Esophagus squamous epithelium (tissue), 5 donors: ENCODE data around the gene PSENEN. TPM values are rescaled to one million over a fixed set of nuclear protein-coding genes. Genes with fewer than 3 reads are reported as not detected.

Source experiments
- DNase-seq: peaks from one replicate; lab custom pipeline; 2025; lab: John Stamatoyannopoulos, UW
- H3K27ac ChIP-seq, 4 donors: fragments of 200-600 bp; sonication (generic); one replicate each; pipeline ENCODE4 v1.5.1; 2016 to 2019; ENCODE audit warnings: mild to moderate bottlenecking in 1 of 4
- H3K27me3 ChIP-seq, 4 donors: fragments of 200-600 bp; sonication (generic); 1 replicate in 3 of 4; 2 replicates in 1 of 4; pipeline versions ENCODE4 v1.5.1 to v1.6.0; 2017 to 2021; ENCODE audit warnings: antibody characterized with exemption in 1 of 4
- H3K36me3 ChIP-seq, 3 donors: fragments of 200-600 bp; sonication (generic); one replicate each; pipeline ENCODE4 v1.5.1; 2016 to 2019
- H3K4me1 ChIP-seq, 3 donors: fragments of 200-600 bp; sonication (generic); one replicate each; pipeline ENCODE4 v1.5.1; 2017 to 2019
- H3K4me3 ChIP-seq, 4 donors: fragments of 200-600 bp; sonication (generic); 1 replicate in 3 of 4; 2 replicates in 1 of 4; pipeline ENCODE4 v1.5.1; 2016 to 2019; ENCODE audit warnings: mild to moderate bottlenecking in 2 of 4, moderate library complexity in 1 of 4
- H3K9me3 ChIP-seq, 3 donors: fragments of 200-600 bp; sonication (generic); one replicate each; pipeline ENCODE4 v1.5.1; 2016 to 2019
- CTCF ChIP-seq, 6 experiments: fragments of 450-650 bp in 4 of 6; fragments of 200-600 bp in 2 of 6; sonication (generic) in 2 of 6; IDR thresholded peaks; one replicate each; pipeline ENCODE4 v1.5.1; 2016 to 2019; ENCODE audit warnings: antibody characterized with exemption in 6 of 6, mild to moderate bottlenecking in 4 of 6, moderate library complexity in 4 of 6
- POLR2A ChIP-seq, 4 donors: fragments of 450-650 bp; IDR thresholded peaks; one replicate each; pipeline ENCODE4 v1.6.1; 2017; ENCODE audit warnings: antibody characterized with exemption in 4 of 4, mild to moderate bottlenecking in 4 of 4, moderate library complexity in 3 of 4
- WGBS, 2 donors: methylation state at CpG; one replicate each; pipeline ENCODE4 v1.1.5; 2018; 5-methylcytosine and 5-hydroxymethylcytosine counted together
- intact Hi-C: fragments of 100-400 bp; cut with DNase I; formaldehyde crosslinking; loops from one replicate; pipeline ENCODE4 v1.15.0; 2022
- total RNA-seq, 4 donors: library from RNA; depleted of rRNA; stranded (reverse); fragments of >200 nt; gene quantifications; one replicate each; pipeline ENCODE4 v1.1.0, GENCODE V29; 2016
- donor health status: DM: yes; HTN: yes; CAD: no.

Gene PSENEN
- total RNA-seq, 4 donors from 2014 or later: 23.3 to 33.9 (median 32.3) TPM

DNA sequence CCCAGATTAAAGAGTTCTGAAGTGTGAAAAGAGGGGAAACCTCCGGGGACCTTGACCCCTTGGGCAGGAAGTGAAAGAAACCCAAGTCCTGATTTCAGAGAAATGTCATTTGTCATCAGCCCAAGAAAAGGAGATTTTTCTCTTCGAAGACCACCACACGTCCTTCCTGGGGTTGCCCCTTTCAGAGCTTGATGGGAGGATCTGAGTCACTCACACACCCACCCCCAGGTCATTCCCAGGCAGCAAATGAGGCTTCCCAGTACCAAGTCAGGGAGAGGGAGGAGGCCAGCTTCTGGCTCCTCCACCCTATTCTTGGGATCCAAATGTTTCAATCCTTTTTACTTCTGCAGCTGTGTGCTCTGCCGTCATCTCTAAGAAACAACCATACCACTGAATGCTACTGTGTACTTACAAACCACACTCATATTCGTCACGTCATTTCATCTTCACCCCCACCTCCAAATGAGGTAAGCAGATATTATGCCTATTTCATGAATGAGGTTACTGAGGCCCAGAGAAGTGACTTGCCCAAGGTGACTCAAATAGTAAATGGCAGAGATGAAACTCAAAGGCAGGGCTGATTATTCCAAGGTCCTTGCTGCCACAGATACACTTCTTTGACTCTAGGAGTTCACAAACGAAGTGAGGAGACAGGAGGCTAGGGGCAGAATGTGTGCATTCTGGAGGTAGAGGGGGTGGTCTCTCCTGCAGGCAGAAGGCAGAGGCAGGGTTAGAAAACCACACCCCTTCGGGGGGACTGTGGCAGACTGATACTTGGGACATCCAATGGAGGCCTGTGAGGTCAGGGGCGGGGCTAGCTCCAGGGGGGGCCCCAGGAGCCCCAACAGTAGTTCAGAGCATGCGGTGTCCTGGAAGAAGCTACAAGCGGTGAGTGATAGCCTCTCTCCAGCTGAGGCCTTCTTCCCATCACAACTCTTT is 32.6 kb upstream of the PSENEN start:
- Histone ChIP-seq H3K9me3 (no peaks in the 10 kb centered on the region), H3K4me1 (peaks cover 12 to 56% (median 13%) of the 10 kb centered on the region in 3 donors), H3K27ac (peak overlapping the region in 2 of 4 donors; percentile 4 to 49), H3K4me3 (peak overlapping the region in 1 of 4 donors; percentile 23), H3K27me3 (no peaks in the 10 kb centered on the region), H3K36me3 (no peaks in the 10 kb centered on the region)
- no peak for DNase-seq
- WGBS, 2 donors: 67 to 78% methylated on average over 10 to 11 of the region's 11 CpGs
- TF ChIP-seq POLR2A (IDR thresholded peaks at IDR 0.05) (no peak), CTCF (IDR thresholded peaks at IDR 0.05) (no peak)
- intact Hi-C loops: loop anchor here (10.0 kb wide), 1 partner anchor 168 kb away; the partner anchor contains the start of gene TMEM147

GRCh38 chr19:35713506-35713850 is 32.0 kb upstream of the PSENEN start:
- 57 to 63% methylated on average over 2 of the region's 2 CpGs for WGBS, 2 donors
- Histone ChIP-seq H3K9me3 (no peaks in the 10 kb centered on the region), H3K36me3 (no peaks in the 10 kb centered on the region), H3K27me3 (no peaks in the 10 kb centered on the region), H3K27ac (peak overlapping the region in 2 of 4 donors; percentile 2 to 4), H3K4me1 (peaks cover 12 to 51% (median 13%) of the 10 kb centered on the region in 3 donors), H3K4me3 (peak overlapping the region in 1 of 4 donors; percentile 23)
- TF ChIP-seq POLR2A (IDR thresholded peaks at IDR 0.05) (no peak), CTCF (IDR thresholded peaks at IDR 0.05) (no peak)
- intact Hi-C loops: loop anchor here (10.0 kb wide), 1 partner anchor 169 kb away; the partner anchor contains the start of gene TMEM147
- DNase-seq: no peak

DNA sequence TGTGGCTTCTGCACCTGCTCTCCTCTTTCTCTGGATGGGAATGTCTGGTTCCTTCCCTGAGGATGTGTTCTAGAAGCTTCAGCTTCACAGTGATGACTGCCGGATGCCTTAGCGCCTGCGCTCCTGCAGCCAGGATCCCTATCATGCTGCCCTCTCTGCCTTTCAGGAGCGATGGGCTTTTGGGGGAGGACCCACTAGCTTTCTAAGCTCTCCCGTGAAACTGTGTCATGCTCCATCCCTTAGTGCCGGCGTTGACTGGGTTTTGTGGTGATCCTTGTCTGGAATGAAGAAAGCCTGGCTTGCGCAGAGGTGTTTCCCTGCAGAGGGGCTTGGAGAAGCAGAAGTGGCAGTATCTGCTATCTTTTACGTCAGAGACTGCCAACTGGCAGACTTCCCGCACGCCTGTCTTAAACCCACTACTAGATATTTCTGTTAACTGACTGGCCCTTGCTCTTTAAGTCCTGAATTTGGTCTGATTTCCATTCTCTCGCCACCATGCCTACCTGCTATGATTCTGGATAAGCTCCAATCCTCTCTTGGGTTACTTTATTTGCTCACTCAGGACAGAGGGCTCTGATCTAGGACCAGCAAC is 31.5 kb upstream of the PSENEN start:
- intact Hi-C loops: loop anchor here (10.0 kb wide), 1 partner anchor 169 kb away; the partner anchor contains the start of gene TMEM147
- H3K36me3 ChIP-seq: no peaks in the 10 kb centered on the region
- H3K4me3 ChIP-seq: peak overlapping the region in 1 of 4 donors; percentile 23
- WGBS, 2 donors: 66 to 76% methylated on average over 5 to 8 of the region's 12 CpGs
- no peak for TF ChIP-seq POLR2A (IDR thresholded peaks at IDR 0.05)
- TF ChIP-seq CTCF (IDR thresholded peaks at IDR 0.05): no peak
- H3K27ac ChIP-seq: peak overlapping the region in 2 of 4 donors; percentile 2 to 25
- no peaks in the 10 kb centered on the region for H3K27me3 ChIP-seq
- peaks cover 16 to 51% (median 16%) of the 10 kb centered on the region in 3 donors for H3K4me1 ChIP-seq
- no peaks in the 10 kb centered on the region for H3K9me3 ChIP-seq
- no peak for DNase-seq

DNA sequence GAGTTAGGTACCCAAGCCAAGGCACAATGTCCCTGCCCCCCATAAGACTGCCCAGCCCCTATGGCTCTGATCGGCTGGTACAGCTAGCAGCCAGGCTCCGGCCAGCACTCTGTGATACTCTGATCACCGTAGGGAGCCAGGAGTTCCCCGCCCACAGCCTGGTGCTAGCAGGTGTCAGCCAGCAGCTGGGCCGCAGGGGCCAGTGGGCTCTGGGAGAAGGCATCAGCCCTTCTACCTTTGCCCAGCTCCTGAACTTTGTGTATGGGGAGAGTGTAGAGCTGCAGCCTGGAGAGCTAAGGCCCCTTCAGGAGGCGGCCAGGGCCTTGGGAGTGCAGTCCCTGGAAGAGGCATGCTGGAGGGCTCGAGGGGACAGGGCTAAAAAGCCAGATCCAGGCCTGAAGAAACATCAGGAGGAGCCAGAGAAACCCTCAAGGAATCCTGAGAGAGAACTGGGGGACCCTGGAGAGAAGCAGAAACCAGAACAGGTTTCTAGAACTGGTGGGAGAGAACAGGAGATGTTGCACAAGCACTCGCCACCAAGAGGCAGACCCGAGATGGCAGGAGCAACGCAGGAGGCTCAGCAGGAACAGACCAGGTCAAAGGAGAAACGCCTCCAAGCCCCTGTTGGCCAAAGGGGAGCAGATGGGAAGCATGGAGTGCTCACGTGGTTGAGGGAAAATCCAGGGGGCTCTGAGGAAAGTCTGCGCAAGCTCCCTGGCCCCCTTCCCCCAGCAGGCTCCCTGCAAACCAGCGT is 30.7 kb upstream of the PSENEN start:
- intact Hi-C loops: loop anchor here (10.0 kb wide), 1 partner anchor 170 kb away; the partner anchor contains the start of gene TMEM147

More for the DNA sequence above, 30.7 kb upstream of the PSENEN start:
- Histone ChIP-seq H3K4me1 (peaks cover 22 to 51% (median 24%) of the 10 kb centered on the region in 3 donors), H3K27me3 (no peaks in the 10 kb centered on the region), H3K36me3 (peaks cover 0 to 5% (median 0%) of the 10 kb centered on the region in 3 donors), H3K9me3 (no peaks in the 10 kb centered on the region), H3K4me3 (peak overlapping the region in 1 of 4 donors; percentile 6), H3K27ac (peak overlapping the region in 2 of 4 donors; percentile 25 to 47)
- TF ChIP-seq CTCF (IDR thresholded peaks at IDR 0.05) (no peak), POLR2A (IDR thresholded peaks at IDR 0.05) (no peak)
- no peak for DNase-seq
- whole genome bisulfite sequencing, 2 donors: 74 to 84% methylated on average over 7 of the region's 14 CpGs
